Coronary artery (tissue), 2 donors: Measurements from ENCODE around the gene SMIM1.
"Not testable (repeated sequence)": the region's sequence is repeated elsewhere in the genome, so short reads cannot be mapped to it uniquely, and the experiment has no call there.

ENCODE experiments used
- DNase-seq: peaks from one replicate; pipeline ENCODE4 v3.0.0-alpha.2; 2017; ENCODE audit warnings: low spot score
- H3K27ac ChIP-seq, 2 donors: fragments of 200-600 bp; sonication (generic); one replicate each; pipeline ENCODE4 v1.5.1; 2016 to 2019
- H3K4me3 ChIP-seq: fragments of 200-600 bp; sonication (generic); 2 replicates; pipeline ENCODE4 v1.5.1; 2016; ENCODE audit warnings: mild to moderate bottlenecking, moderate library complexity
- CTCF ChIP-seq: fragments of 200-600 bp; sonication (generic); IDR thresholded peaks from one replicate; pipeline ENCODE4 v1.5.1; 2019; ENCODE audit warnings: antibody characterized with exemption

SMIM1 gene

GRCh38 chr1:3795453-3796214 lies 23.1 kb downstream of the SMIM1 start:
- Histone ChIP-seq H3K4me3 (peak overlapping the region; percentile 99), H3K27ac (peak overlapping the region; percentile 49 to 84)
- no peak for TF ChIP-seq CTCF
- DNase-seq = no peak

- peak within 1 kb of the TSS; percentile 99 for H3K4me3 ChIP-seq
These were observed 23.9 kb downstream of the SMIM1 start, which contains the start of gene LRRC47 for GRCh38 chr1:3796215-3797061. TSS of gene LRRC47 (minus strand) at chr1:3796498. CDS start at chr1:3796476, 22 bp downstream.

GRCh38 chr1:3799976-3800685 lies 27.6 kb downstream of the SMIM1 start:
- no peak overlapping the region for H3K4me3 ChIP-seq
- H3K27ac ChIP-seq = no peak overlapping the region
- DNase-seq = no peak
- no peak for TF ChIP-seq CTCF

More at GRCh38 chr1:3796215-3797061, 23.9 kb downstream of the SMIM1 start, which contains the start of gene LRRC47:
- peak; percentile 92 for DNase-seq
- peak within 1 kb of the TSS; percentile 49 to 84 for H3K27ac ChIP-seq
- no peak for TF ChIP-seq CTCF

- H3K27ac ChIP-seq, H3K4me3 ChIP-seq, DNase-seq: not testable (repeated sequence)
These were observed 28.2 kb downstream of the SMIM1 start for GRCh38 chr1:3800795-3801194.

GRCh38 chr1:3803905-3804626 lies 31.5 kb downstream of the SMIM1 start:
- no peak for DNase-seq
- Histone ChIP-seq H3K4me3 (no peak overlapping the region), H3K27ac (no peak overlapping the region)
- no peak for TF ChIP-seq CTCF

GRCh38 chr1:3804627-3804944 lies 32.0 kb downstream of the SMIM1 start:
- H3K27ac ChIP-seq, H3K4me3 ChIP-seq, DNase-seq: not testable (repeated sequence)

- Histone ChIP-seq H3K27ac (no peak overlapping the region), H3K4me3 (no peak overlapping the region)
- DNase-seq = no peak
- no peak for TF ChIP-seq CTCF
These were observed 32.5 kb downstream of the SMIM1 start for GRCh38 chr1:3805038-3805437.
